Daoy (cell line): Measurements from ENCODE around the gene LARP4. TPM values are rescaled to one million over a fixed set of nuclear protein-coding genes. Genes with fewer than 3 reads are reported as not detected.
"Not testable (repeated sequence)": the region's sequence is repeated elsewhere in the genome, so short reads cannot be mapped to it uniquely, and the experiment has no call there.

Experiments used
- DNase-seq: peaks from one replicate; pipeline ENCODE4 v3.0.0-alpha.2; 2015; ENCODE audit warnings: low read depth
- total RNA-seq: library from RNA; depleted of rRNA; stranded (reverse); fragments of >200 nt; shearing (Covaris generic); gene quantifications from 2 replicates; pipeline ENCODE4 v1.2.3, GENCODE V29; 2014

Gene LARP4
- total RNA-seq, 1 experiment from 2014 or later = 33.8 TPM

DNA sequence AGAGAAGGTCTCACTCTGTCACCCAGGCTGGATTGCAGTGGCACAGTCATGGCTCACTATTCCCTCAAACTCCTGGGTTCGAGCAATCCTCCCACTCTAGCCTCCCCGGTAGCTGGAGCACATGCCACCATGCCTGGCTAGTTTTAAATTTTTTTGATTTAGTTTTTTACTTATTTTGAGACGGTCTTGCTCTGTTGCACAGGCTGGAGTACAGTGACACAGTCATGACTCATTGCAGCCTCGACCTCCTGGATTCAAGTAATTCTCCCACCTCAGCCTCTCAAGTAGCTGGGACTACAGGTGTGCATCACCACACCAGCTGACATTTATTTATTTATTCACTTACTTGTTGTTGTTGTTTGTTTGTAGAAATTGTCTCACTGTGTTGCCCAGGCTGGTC, 81.9 kb downstream of the LARP4 start:
- peak; percentile 23 for DNase-seq

DNA sequence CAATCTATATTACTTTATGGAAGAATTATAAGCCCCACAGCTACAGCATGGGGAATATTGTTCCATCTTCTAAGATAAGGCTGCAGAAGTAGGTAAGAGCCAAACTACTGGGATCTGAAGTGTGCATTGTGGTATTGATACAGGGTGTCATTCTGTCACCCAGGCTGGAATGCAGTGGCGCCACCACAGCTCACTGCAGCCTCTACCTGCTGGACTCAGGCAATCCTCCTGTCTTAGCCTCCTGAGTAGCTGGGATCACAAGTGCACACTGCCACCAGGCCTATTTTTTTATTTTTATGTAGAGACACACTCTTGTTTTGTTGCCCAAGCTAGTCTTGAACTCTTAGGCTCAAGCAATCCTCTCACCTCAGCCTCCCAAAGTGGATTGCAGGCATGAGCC, 82.8 kb downstream of the LARP4 start:
- no peak for DNase-seq

DNA sequence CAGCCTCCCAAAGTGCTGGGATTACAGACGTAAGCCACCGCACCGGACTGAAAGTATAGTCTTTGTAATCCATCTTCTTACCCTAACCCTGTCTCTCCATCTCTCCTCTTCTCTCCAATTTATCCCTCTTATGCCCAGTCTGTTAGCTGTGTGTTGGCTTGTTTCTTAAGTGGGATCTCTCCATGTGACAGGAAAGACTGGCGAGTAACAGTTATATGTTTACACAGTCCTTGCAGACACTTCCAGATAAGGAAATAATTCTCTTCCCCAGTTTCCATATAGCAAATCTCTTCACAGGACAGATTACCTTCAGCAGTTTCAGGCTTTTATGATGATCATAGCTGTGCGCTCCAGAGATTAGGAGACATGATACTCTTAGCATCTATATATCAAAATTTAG, 88.1 kb downstream of the LARP4 start:
- DNase-seq = no peak

DNA sequence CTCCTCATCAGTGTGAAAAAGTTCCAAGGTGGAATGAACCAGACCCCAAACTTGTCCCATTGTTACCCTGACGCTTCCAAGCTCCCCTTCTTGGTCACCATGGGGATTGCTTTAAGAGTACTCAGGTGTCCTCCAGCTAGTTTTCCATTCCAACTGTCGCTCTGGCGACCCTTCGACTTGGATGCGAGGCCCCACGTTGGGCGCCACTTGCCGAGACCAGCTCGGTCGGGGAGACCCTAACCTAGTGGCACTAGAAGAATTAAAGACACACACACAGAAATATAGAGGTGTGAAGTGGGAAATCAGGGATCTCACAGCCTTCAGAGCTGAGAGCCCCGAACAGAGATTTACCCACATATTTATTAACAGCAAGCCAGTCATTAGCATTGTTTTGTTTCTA, 97.4 kb downstream of the LARP4 start:
- not testable (repeated sequence) for DNase-seq

DNA sequence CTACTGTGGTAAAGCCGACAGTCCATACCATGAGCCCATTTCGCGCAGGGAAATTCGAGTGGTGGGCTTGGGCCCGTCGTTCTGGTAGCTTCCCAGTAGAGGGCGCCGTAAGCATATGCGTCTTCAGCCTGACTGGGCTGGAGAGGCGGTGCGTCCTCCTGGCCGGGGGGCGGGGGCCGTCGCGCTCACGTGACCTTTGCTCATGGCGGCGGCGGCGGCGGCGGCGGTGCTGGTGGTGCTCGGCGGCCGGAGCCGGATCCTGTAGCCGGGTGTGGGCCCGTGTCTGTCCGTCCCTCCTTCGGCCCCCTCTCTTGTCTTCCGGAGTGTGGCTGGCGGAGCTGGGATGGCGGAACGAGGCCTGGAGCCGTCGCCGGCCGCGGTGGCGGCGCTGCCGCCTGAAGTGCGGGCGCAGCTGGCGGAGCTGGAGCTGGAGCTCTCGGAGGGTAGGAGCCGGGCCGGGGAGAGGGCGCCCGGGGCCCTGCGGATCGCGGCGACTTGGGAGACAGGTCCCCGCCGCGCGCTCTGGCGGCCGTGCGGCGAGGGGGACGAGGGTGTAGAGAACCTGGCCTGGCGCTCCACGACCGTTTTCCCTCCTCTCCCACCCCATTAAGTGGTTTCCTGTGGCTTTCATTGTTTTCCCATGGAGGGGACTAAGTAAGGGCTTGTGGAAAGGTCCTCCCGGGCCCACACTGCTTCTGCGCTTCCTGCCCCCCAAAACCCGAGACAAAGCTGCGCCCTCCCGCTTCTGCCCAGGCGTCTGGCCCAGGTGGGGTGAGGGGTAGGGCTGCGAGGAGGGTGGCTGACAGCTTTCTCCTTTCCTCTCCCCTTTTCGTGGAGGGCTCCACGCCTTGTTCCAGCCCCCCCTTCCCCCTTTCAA, 104.4 kb downstream of the LARP4 start, which contains the start of gene DIP2B:
TSS of gene DIP2B (plus strand) at position 188 of the 877 bp plus-strand sequence. CDS start at position 344, 156 bp downstream.
- DNase-seq = peak; percentile 97

DNA sequence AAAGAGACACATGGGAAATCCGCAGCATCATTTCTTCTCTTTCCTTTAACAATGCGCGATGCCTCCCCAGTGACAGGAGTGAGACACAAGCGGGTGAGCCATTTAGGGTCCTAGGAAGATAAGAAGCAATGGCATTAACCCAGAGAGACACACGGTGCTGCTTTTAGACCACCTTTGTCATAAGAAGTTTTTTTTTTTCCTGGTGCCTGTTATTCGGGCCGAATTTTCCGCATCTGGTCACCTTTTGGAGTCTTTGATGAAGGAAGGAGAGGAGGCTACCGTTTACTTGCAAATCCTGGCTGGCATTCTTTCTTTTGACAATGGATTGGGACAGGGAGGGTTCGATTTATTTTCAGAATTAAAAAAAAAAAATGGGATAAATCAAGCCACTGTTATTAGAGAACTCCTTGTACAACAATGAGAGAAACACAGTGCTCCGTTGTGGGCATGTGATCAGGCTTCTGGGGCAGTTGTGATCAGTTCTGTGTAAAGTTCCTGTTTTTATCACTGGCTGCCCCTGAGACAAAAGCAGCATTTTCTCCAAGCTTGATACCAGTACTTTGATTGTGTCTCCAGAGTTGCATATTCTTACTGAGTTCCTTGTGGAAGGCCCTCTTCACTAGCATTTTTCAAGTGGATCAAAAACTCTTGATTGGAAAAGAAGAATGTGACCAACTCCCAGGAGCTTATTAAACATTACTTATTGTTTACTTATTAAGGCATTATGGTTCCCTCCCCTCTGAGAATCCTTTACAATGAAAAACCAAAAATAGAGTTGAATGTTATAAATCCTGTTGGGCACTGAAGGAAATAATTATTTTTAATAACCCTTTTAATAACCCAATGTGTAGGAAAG, 105.2 kb downstream of the LARP4 start:
- DNase-seq = peak; percentile 43

DNA sequence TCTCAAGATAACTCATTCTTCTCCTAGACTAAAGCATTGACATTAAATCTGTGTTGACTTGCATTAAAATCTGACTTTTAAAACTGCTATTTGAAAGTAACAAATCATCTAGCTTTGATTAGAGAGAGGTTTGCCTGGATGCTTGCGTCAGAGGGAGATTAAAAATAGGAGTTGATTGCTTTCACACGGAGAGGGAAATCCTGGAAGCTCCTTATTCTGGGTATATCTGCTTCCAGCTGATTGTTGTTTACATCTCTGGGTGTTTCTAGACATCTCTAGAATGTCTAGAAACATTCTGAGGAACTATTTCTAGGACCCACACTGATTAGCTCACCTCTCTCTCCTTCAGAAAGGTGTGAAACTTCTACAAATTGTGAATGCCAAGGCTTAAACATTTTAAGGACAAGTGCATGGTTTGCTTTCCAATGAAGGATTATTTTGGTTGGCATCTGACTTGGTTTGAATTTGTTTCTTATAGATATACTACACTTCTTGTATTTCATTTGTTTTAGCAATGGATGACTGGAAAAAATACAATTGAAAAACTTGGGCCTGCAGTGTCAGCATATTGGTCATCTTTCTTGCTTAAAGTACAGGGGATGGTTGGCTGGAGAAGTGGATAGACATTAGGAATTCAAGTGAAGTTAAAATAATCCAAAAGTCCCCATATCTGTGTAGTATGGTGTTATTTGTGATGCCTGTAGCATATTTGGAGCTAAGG, 106.2 kb downstream of the LARP4 start:
- no peak for DNase-seq

DNA sequence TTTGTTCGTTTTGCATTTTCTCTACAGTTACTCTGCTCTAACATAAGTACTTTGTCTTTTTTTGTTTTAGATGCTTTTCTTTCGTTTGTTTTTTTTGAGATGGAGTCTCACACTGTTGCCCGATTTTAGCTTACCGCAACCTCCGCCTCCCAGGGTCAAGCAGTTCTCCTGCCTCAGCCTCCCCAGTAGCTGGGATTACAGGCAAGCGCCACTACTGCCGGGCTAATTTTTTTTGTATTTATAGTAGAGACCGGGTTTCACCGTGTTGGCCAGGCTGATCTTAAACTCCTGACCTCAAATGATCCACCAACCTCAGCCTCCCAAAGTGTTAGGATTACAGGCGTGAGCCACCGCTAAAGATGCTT, 106.8 kb downstream of the LARP4 start:
- no peak for DNase-seq

DNA sequence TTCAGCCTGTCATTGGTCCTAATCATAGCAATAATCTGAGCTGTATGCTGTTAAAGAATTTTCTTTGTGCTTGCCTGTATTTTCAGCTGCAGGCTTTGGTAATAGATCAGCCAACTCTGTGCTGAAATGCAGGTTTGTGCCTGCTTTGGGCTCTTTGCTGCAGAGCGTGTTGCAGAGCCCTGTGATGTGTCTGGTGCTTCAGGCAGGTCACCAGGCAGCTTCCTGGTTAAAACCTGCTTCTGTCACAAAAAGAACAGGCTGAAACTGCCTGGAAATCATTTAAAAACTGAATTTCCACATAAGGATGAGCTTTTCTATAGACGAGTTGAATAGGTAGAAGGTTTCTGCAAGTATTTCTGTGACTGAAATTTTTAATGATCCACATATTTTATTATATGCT, 107.2 kb downstream of the LARP4 start:
- no peak for DNase-seq

DNA sequence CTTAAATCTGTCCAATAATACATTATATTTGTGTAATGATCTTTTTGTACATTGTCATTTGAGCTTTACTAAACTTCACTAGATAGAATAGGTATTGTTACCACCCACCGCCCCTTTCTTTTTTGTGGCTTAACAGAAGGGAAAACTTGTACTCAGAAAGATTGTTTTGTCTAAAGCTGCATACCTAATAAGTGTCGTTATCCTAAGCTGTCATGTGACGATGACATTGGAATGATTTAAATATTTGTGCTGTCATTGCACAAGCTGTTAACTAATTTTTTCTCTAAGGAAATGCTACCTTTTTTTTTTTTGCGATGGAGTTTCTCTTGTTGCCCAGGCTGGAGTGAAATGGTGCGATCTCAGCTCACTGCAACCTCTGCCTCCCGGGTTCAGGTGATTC, 107.7 kb downstream of the LARP4 start:
- no peak for DNase-seq

DNA sequence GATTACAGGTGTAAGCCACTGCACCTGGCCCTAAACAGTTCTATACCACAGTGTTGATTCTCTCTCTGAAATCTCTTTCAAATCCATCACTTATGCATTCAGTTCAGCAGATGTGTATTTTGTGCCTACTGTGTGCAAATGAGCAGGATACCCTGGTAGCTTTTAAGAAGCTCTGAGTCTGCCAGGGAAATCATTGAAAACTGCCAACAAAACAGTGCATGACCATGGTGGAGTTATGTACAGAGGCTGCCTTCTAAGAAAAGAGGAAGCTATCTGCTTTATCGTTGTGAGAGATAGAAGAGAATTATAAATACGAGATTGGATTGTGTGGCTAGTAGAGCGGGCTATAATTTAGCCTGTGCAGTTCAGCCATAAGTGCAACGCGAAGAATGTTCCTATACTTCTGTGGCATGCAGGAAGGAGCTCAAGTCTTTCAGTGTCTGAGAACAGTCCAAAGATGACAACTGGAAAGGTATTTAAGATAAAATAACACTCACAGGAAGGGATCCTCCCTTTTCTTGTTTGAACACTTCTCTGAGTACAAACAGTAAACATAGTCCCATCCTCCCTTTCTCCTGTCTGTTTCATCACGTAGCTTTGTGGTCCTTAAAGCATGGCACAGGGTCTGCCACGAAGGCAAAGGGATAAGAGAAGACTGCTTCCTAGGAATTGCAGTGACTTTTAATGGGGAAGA, 108.4 kb downstream of the LARP4 start:
- no peak for DNase-seq

DNA sequence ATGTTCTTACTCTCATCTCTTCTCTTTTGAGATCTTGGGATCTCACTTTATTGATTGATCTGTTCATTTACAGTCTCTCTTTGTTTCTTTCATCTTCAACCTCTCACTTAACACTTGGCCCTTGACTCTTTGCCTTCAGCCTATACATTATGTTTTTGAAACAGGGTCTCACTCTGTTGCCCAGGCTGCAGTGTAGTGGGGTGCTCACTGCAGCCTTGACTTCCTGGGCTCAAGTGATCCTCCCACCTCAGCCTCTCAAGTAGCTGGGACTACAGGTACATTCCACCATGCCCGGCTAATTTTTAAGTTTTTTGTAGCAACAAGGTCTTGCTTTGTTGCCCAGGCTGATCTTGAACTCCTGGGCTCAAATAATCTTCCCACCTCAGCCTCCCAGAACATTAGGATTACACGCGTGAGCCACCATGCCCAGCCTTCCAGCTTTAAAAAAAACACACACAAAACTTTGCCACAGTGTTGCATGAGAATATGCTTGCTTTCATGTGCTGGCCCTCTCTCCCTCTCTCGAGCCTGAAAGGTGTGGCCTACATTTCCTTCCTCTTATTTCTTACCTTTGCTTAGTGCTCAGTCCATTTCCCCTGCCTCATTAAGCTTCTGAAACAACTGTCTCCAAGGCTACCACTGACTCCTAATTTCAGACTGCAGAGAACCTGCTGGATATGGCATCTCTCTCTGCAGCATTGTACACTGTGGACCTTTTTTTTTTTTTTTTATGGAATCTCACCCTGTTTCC, 114.0 kb downstream of the LARP4 start:
- no peak for DNase-seq

DNA sequence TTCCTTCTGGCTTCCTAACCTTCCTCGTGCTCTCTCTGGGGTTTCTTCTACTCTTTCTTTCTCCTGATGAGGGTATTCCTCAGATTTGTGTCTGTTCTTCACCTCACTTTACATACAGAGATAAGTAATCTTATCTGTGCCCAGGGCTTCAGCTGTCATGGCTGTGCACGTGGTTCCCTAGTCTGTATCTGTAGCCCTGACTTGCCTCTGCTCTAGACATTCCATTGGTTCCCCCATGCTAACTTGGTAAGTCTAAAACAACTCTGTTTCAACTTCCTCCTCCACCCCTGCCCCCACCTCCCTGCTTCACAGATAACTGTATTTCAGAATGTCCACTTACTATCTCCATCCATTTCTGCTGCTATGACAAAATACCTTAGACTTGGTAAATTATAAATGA, 114.9 kb downstream of the LARP4 start:
- DNase-seq = no peak

DNA sequence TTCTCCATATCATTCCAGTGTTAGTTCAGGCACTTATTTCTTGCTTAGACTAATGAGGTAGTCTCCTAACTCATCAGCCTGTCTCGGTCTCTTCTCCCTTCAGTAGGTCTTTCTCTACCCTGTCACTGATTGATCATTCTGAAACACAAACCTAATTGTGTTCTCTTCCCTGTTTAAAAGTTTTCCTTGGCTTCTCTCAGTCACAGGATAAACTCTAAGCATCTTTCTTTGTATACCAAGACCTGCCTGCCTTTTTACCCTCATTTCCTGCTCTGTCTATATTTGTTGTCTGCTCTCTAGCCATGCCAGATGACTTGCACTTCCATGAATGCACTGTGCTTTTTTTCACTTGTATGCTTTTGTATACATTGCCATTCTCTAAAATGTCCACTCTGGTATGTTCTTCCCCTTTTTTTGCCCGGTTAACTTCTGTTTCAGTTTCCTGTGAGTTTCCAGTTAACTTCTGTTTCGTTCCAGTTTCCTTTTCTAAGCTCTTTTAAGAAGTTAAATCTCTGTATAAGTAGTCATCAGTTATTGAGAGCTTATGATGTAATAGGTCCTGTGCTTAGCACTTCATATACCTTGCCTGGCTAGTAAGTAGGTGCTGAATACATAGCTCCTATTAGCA, 116.8 kb downstream of the LARP4 start:
- DNase-seq = no peak

DNA sequence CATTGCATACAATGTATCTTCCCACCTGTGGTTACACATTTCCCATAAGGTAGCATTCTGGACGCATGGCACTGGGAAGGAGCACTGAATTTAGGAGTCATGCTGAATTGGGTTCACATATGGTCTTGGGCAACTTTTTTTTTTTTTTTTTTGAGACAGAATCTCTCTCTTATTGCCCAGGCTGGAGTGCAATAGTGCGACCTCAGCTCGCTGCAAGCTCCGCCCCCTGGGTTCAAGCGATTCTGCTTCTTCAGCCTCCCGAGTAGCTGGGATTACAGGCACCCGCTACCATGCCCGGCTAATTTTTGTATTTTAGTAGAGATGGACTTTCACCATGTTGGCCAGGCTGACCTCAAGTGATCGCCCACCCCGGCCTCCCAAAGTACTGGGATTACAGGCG, 117.4 kb downstream of the LARP4 start:
- DNase-seq = no peak

DNA sequence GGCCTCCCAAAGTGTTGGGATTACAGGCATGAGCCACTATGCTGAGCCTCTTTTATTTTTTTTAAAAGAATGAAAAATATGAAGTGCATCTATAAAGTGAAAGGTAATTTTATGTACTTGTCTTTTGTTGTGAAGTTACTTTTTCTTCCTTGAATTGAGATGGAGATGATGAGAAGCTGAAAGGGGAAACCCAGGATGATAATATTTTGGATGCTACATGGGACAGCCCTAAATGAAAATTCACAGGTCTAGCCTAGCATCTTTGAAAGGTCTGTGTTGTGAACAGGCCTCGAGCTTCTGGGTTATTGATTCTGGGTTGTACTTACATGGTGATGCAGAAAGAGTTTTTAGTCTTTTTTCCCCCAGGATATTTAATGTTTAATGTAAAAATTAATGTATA, 118.7 kb downstream of the LARP4 start:
- DNase-seq = no peak

DNA sequence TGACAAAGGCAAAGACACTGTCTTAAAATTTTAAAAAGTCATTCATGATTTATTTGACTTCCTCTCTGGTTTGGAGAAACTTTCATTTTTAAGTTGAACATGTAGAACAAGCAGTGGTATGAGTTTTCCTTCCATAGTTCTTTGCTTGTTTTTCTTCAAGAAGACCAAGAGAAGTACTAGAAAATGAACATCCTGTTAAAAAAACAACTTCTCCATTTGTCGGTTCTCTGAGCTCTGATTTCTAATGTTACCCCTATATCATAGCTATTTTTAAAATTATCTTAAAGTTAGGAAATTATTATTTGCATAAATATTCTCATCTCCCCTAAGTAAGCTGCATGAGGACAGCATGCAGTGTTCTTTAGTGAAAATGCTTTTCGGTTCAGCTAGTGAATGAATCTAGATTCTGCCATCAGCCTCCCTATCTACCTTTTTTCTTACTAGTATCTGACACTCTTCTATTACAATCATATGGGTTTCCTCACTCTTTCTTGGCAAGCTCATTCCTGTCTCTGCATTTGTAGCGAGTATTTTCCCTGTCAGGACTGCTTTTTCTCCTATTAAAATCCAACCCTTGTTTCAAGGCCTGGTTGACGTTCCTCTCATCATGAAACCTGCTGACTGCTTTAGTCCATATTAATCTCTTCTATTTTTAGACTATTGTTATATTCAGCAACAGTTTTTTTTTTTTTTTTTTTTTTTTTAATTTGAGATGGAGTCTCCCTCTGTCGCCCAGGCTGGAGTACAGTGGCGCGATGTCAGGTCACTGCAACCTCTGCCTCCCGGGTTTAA, 119.9 kb downstream of the LARP4 start:
- no peak for DNase-seq

DNA sequence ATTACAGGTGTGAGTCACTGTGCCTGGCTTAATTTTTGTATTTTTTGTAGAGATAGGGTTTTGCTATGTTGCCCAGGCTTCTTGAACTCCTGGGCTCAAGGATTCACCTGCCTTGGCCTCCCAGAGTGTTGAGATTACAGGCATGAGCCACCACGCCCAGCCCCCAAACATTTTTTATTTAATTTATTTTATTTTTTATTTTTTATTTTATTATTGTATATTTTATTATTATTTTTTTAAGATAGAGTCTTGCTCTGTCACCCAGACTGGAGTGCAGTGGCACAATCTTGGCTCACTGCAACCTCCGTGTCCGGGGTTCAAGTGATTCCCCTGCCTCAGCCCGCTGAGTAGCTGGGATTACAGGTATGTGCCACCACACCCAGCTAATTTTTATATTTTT, 121.1 kb downstream of the LARP4 start:
- DNase-seq = not testable (repeated sequence)

DNA sequence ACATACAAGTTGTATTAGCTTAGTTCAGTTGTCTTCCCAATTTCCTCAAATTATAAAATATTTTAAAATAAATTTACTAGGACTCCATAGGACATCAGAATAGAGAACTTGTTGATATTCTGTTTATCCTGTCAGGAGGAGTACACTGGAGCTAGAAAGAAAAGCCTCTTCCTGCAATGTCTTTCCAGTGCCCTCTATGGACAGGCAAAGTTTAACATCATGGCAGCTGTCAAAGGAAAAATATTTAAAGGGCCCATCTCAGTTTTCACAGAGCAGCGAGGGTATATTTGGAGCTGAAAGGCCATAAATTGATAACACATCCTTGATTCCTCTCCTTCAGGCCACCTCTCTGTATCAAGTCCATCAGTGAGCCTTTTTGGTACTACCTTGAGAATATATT, 123.1 kb downstream of the LARP4 start:
- no peak for DNase-seq

DNA sequence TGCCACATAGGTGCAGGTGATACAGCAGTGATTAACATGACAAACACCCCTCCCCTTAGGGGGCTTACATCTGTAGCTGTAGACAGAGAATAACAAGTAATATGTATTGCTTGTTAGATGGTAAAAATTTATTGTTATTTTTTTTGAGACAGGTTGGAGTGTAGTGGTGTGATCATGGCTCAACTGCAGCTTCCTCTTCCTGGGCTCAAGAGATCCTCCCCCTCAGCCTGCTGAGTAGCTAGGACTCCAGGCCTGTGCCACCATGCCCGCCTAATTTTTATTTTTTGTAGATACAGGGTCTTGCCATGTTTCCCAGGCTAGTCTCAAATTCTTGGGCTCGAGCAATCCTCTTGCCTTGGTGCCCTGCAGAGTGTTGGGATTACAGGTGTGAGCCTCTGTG, 123.9 kb downstream of the LARP4 start:
- DNase-seq = no peak
